Measurements from ENCODE around the gene PTPN18.

Gene PTPN18

GRCh38 chr2:130346041-130346740 lies 9.7 kb upstream of the PTPN18 start:
- no peak overlapping the region for H3K4me3 Mint-ChIP-seq
- H3K27me3 Mint-ChIP-seq = no peaks in the 10 kb centered on the region
- H3K36me3 Mint-ChIP-seq = peaks cover 48% of the 10 kb centered on the region
- peaks cover 28% of the 10 kb centered on the region for H3K4me1 Mint-ChIP-seq
- no peak for DNase-seq
- no peak overlapping the region for H3K27ac Mint-ChIP-seq
- no peaks in the 10 kb centered on the region for H3K9me3 Mint-ChIP-seq
- CTCF ChIA-PET = interaction anchor here (1.5 kb wide), 1 partner anchor 9 kb away, joined by 4 read pairs; the partner anchor contains the start of gene PTPN18

- H3K27me3 Mint-ChIP-seq = no peaks in the 10 kb centered on the region
- H3K36me3 Mint-ChIP-seq = peaks cover 45% of the 10 kb centered on the region
- DNase-seq = no peak
- CTCF ChIA-PET = interaction anchor here (1.5 kb wide), 1 partner anchor 9 kb away, joined by 4 read pairs; the partner anchor contains the start of gene PTPN18
- H3K27ac Mint-ChIP-seq = no peak overlapping the region
- H3K4me1 Mint-ChIP-seq = peaks cover 24% of the 10 kb centered on the region
- H3K9me3 Mint-ChIP-seq = no peaks in the 10 kb centered on the region
- no peak overlapping the region for H3K4me3 Mint-ChIP-seq
Measured at GRCh38 chr2:130346741-130347066, 9.2 kb upstream of the PTPN18 start.

GRCh38 chr2:130347220-130347925 lies 8.5 kb upstream of the PTPN18 start:
- Mint-ChIP-seq H3K36me3 (peaks cover 43% of the 10 kb centered on the region), H3K27me3 (no peaks in the 10 kb centered on the region), H3K4me1 (peaks cover 22% of the 10 kb centered on the region), H3K9me3 (no peaks in the 10 kb centered on the region), H3K4me3 (no peak overlapping the region), H3K27ac (no peak overlapping the region)
- no peak for DNase-seq
- CTCF ChIA-PET = interaction anchor here (1.5 kb wide), 1 partner anchor 8 kb away, joined by 4 read pairs; the partner anchor contains the start of gene PTPN18

- no peak overlapping the region for H3K27ac Mint-ChIP-seq
- H3K36me3 Mint-ChIP-seq = peaks cover 43% of the 10 kb centered on the region
- no peaks in the 10 kb centered on the region for H3K27me3 Mint-ChIP-seq
- no peak overlapping the region for H3K4me3 Mint-ChIP-seq
- no peak for DNase-seq
- CTCF ChIA-PET = no interaction called here
- H3K4me1 Mint-ChIP-seq = peaks cover 10% of the 10 kb centered on the region
- no peaks in the 10 kb centered on the region for H3K9me3 Mint-ChIP-seq
Measured at GRCh38 chr2:130349174-130349573, 6.7 kb upstream of the PTPN18 start.

- DNase-seq = no peak
- H3K27ac Mint-ChIP-seq = no peak overlapping the region
Measured at GRCh38 chr2:130351711-130352110, 4.1 kb upstream of the PTPN18 start.

GRCh38 chr2:130352237-130352636 lies 3.6 kb upstream of the PTPN18 start:
- Mint-ChIP-seq H3K27me3 (peaks cover 12% of the 10 kb centered on the region), H3K4me1 (peaks cover 13% of the 10 kb centered on the region), H3K36me3 (peaks cover 15% of the 10 kb centered on the region), H3K27ac (no peak overlapping the region), H3K4me3 (no peak overlapping the region), H3K9me3 (no peaks in the 10 kb centered on the region)
- CTCF ChIA-PET = interaction anchor here (1.1 kb wide), 1 partner anchor 9 kb away, joined by 3 read pairs; no protein-coding TSS in a partner anchor
- no peak for DNase-seq

More at GRCh38 chr2:130351711-130352110, 4.1 kb upstream of the PTPN18 start:
- peaks cover 11% of the 10 kb centered on the region for H3K4me1 Mint-ChIP-seq
- H3K4me3 Mint-ChIP-seq = no peak overlapping the region
- peaks cover 20% of the 10 kb centered on the region for H3K36me3 Mint-ChIP-seq
- H3K27me3 Mint-ChIP-seq = peaks cover 12% of the 10 kb centered on the region
- CTCF ChIA-PET = no interaction called here
- H3K9me3 Mint-ChIP-seq = no peaks in the 10 kb centered on the region

GRCh38 chr2:130353291-130354138 lies 2.3 kb upstream of the PTPN18 start:
- Mint-ChIP-seq H3K27ac (no peak overlapping the region), H3K4me3 (no peak overlapping the region), H3K9me3 (no peaks in the 10 kb centered on the region), H3K4me1 (peaks cover 13% of the 10 kb centered on the region), H3K36me3 (peaks cover 3% of the 10 kb centered on the region), H3K27me3 (peaks cover 12% of the 10 kb centered on the region)
- CTCF ChIA-PET = interaction anchor here (1.1 to 1.5 kb wide), 2 partner anchors 10 to 19 kb away, joined by 3 to 4 read pairs; no protein-coding TSS in a partner anchor
- no peak for DNase-seq

- H3K36me3 Mint-ChIP-seq = peaks cover 2% of the 10 kb centered on the region
- H3K27me3 Mint-ChIP-seq = peaks cover 17% of the 10 kb centered on the region
- CTCF ChIA-PET = interaction anchor here (1.1 to 1.5 kb wide), 3 partner anchors 12 to 20 kb away, joined by 4 read pairs; partner anchors contain the start of gene IMP4
- peak overlapping the region; percentile 70 for H3K4me3 Mint-ChIP-seq
- H3K9me3 Mint-ChIP-seq = no peaks in the 10 kb centered on the region
- no peak overlapping the region for H3K27ac Mint-ChIP-seq
- no peak for DNase-seq
- H3K4me1 Mint-ChIP-seq = peaks cover 13% of the 10 kb centered on the region
Measured at GRCh38 chr2:130354139-130354428, 1.8 kb upstream of the PTPN18 start.

- H3K36me3 Mint-ChIP-seq = no peaks in the 10 kb centered on the region
- DNase-seq = no peak
- CTCF ChIA-PET = interaction anchor here (1.1 to 1.5 kb wide), 4 partner anchors 8 to 21 kb away, joined by 4 read pairs; partner anchors contain the start of gene IMP4
- H3K27ac Mint-ChIP-seq = no peak overlapping the region
- H3K4me3 Mint-ChIP-seq = peak overlapping the region; percentile 70
- peaks cover 13% of the 10 kb centered on the region for H3K4me1 Mint-ChIP-seq
- H3K27me3 Mint-ChIP-seq = peaks cover 18% of the 10 kb centered on the region
- peaks cover 1% of the 10 kb centered on the region for H3K9me3 Mint-ChIP-seq
Measured at GRCh38 chr2:130355172-130355577, 681 bp upstream of the PTPN18 start.

- H3K4me3 Mint-ChIP-seq = no peak overlapping the region
- CTCF ChIA-PET = no interaction called here
- H3K9me3 Mint-ChIP-seq = peaks cover 1% of the 10 kb centered on the region
Measured at GRCh38 chr2:130357864-130358263, 2.0 kb downstream of the PTPN18 start.

GRCh38 chr2:130358420-130359350 lies 2.8 kb downstream of the PTPN18 start:
- Mint-ChIP-seq H3K4me1 (peaks cover 13% of the 10 kb centered on the region), H3K4me3 (no peak overlapping the region), H3K27ac (no peak overlapping the region), H3K36me3 (peaks cover 1% of the 10 kb centered on the region), H3K27me3 (peaks cover 30% of the 10 kb centered on the region), H3K9me3 (peaks cover 1% of the 10 kb centered on the region)
- CTCF ChIA-PET = no interaction called here
- DNase-seq = no peak

More at GRCh38 chr2:130357864-130358263, 2.0 kb downstream of the PTPN18 start:
- H3K4me1 Mint-ChIP-seq = peaks cover 13% of the 10 kb centered on the region
- H3K36me3 Mint-ChIP-seq = peaks cover 1% of the 10 kb centered on the region
- H3K27ac Mint-ChIP-seq = no peak overlapping the region
- peaks cover 30% of the 10 kb centered on the region for H3K27me3 Mint-ChIP-seq
- no peak for DNase-seq

GRCh38 chr2:130359466-130359865 lies 3.6 kb downstream of the PTPN18 start:
- Mint-ChIP-seq H3K27ac (no peak overlapping the region), H3K9me3 (peaks cover 1% of the 10 kb centered on the region), H3K27me3 (peaks cover 30% of the 10 kb centered on the region), H3K4me1 (peaks cover 12% of the 10 kb centered on the region), H3K36me3 (peaks cover 1% of the 10 kb centered on the region), H3K4me3 (no peak overlapping the region)
- DNase-seq = no peak
- CTCF ChIA-PET = no interaction called here

GRCh38 chr2:130363479-130363878 lies 7.6 kb downstream of the PTPN18 start:
- CTCF ChIA-PET = no interaction called here
- H3K36me3 Mint-ChIP-seq = peaks cover 5% of the 10 kb centered on the region
- H3K9me3 Mint-ChIP-seq = peaks cover 3% of the 10 kb centered on the region
- peaks cover 24% of the 10 kb centered on the region for H3K27me3 Mint-ChIP-seq
- no peaks in the 10 kb centered on the region for H3K4me1 Mint-ChIP-seq
- DNase-seq = no peak
- no peak overlapping the region for H3K4me3 Mint-ChIP-seq
- H3K27ac Mint-ChIP-seq = no peak overlapping the region

Data from activated naive CD4-positive, alpha-beta T cell treated with anti-CD3 and anti-CD28 coated beads, Interleukin-2, amount 10 ng/mL, durations not matched to agents 7 days and 5 days (primary cell).